Smooth muscle cell (in vitro differentiated cells): Measurements from ENCODE around the gene FAM78A. TPM values are rescaled to one million over a fixed set of nuclear protein-coding genes. Genes with fewer than 3 reads are reported as not detected.

Experiments used
- DNase-seq: peaks from one replicate; lab custom pipeline; 2025; ENCODE audit not compliant: unreplicated experiment; lab: John Stamatoyannopoulos, UW
- H2AFZ ChIP-seq: fragments of 200-600 bp; sonication (generic); 2 replicates; pipeline ENCODE4 v1.6.0; 2016; ENCODE audit warnings: antibody characterized with exemption, low read depth, mild to moderate bottlenecking
- H3F3A ChIP-seq: fragments of 200-600 bp; sonication (generic); 2 replicates; pipeline ENCODE4 v1.6.0; 2017; ENCODE audit warnings: antibody characterized with exemption, low read depth
- H3K27ac ChIP-seq: fragments of 200-600 bp; sonication (generic); 2 replicates; pipeline ENCODE4 v1.5.1; 2016; ENCODE audit warnings: low read depth, mild to moderate bottlenecking
- H3K27me3 ChIP-seq: fragments of 200-600 bp; sonication (generic); 2 replicates; pipeline ENCODE4 v1.6.1; 2016; ENCODE audit warnings: low read depth, mild to moderate bottlenecking
- H3K36me3 ChIP-seq: fragments of 200-600 bp; sonication (generic); 2 replicates; pipeline ENCODE4 v1.5.1; 2016; ENCODE audit warnings: low read depth
- H3K4me1 ChIP-seq: fragments of 200-600 bp; sonication (generic); 2 replicates; pipeline ENCODE4 v1.5.1; 2016; ENCODE audit warnings: low read depth
- H3K4me2 ChIP-seq: fragments of 200-600 bp; sonication (generic); 2 replicates; pipeline ENCODE4 v1.6.0; 2016; ENCODE audit warnings: mild to moderate bottlenecking
- H3K4me3 ChIP-seq: fragments of 200-600 bp; sonication (generic); 2 replicates; pipeline ENCODE4 v1.5.1; 2016; ENCODE audit warnings: mild to moderate bottlenecking
- H3K79me2 ChIP-seq: fragments of 200-600 bp; sonication (generic); 2 replicates; pipeline ENCODE4 v1.6.0; 2016; ENCODE audit warnings: low read depth, mild to moderate bottlenecking
- H3K9ac ChIP-seq: fragments of 200-600 bp; sonication (generic); 2 replicates; pipeline ENCODE4 v1.6.0; 2016; ENCODE audit warnings: low read depth
- H3K9me3 ChIP-seq: fragments of 200-600 bp; sonication (generic); replicated peaks from 2 replicates; pipeline ENCODE4 v1.5.1; 2016; ENCODE audit warnings: low read depth
- H4K20me1 ChIP-seq: fragments of 200-600 bp; sonication (generic); 2 replicates; pipeline ENCODE4 v1.6.0; 2016; ENCODE audit warnings: low read depth
- WGBS: methylation state at CpG from one replicate; pipeline ENCODE4 v1.1.7; 2016; ENCODE audit warnings: low lambda C conversion rate; 5-methylcytosine and 5-hydroxymethylcytosine counted together
- polyA plus RNA-seq: library from polyadenylated mRNA; unstranded; fragments of >200 nt; fragmentation: Nextera tagmentation; extraction: Ambion mirVana; gene quantifications from 2 replicates; pipeline ENCODE4 v1.2.1, GENCODE V29; 2016
- total RNA-seq: library from RNA; depleted of rRNA; stranded (reverse); fragments of >200 nt; gene quantifications from 2 replicates; pipeline ENCODE4 v1.2.3, GENCODE V29; 2014
- TF ChIP-seq, protein P1 (sequence below): fragments of 200-600 bp; sonication (generic); IDR thresholded peaks from 2 replicates; pipeline ENCODE4 v1.5.1; 2017; ENCODE audit warnings: borderline replicate concordance, mild to moderate bottlenecking, antibody characterized with exemption; ENCODE audit not compliant: insufficient read depth, poor library complexity, severe bottlenecking

Gene FAM78A
- total and polyA plus RNA-seq, 2 experiments from 2014 or later, result 3.6 to 4.2 TPM

GRCh38 chr9:131303381-131304321 is 27.3 kb upstream of the FAM78A start:
- Histone ChIP-seq H3K9me3 (no peaks in the 10 kb centered on the region), H3F3A (no peaks in the 10 kb centered on the region), H3K4me1 (no peaks in the 10 kb centered on the region), H3K9ac (no peak overlapping the region), H4K20me1 (no peaks in the 10 kb centered on the region), H2AFZ (no peak overlapping the region), H3K27me3 (no peaks in the 10 kb centered on the region), H3K36me3 (no peaks in the 10 kb centered on the region), H3K27ac (no peak overlapping the region), H3K4me3 (no peak overlapping the region), H3K4me2 (no peak overlapping the region), H3K79me2 (no peaks in the 10 kb centered on the region)
- TF ChIP-seq, protein P1, sequence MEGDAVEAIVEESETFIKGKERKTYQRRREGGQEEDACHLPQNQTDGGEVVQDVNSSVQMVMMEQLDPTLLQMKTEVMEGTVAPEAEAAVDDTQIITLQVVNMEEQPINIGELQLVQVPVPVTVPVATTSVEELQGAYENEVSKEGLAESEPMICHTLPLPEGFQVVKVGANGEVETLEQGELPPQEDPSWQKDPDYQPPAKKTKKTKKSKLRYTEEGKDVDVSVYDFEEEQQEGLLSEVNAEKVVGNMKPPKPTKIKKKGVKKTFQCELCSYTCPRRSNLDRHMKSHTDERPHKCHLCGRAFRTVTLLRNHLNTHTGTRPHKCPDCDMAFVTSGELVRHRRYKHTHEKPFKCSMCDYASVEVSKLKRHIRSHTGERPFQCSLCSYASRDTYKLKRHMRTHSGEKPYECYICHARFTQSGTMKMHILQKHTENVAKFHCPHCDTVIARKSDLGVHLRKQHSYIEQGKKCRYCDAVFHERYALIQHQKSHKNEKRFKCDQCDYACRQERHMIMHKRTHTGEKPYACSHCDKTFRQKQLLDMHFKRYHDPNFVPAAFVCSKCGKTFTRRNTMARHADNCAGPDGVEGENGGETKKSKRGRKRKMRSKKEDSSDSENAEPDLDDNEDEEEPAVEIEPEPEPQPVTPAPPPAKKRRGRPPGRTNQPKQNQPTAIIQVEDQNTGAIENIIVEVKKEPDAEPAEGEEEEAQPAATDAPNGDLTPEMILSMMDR, result no peak
- DNase-seq, result no peak
- 87% methylated on average over 11 of the region's 11 CpGs for WGBS

- H3K27ac ChIP-seq, result no peak overlapping the region
- H3K79me2 ChIP-seq, result no peaks in the 10 kb centered on the region
- no peak overlapping the region for H3K4me2 ChIP-seq
- TF ChIP-seq, protein P1, result no peak
- H3K9me3 ChIP-seq, result no peaks in the 10 kb centered on the region
- H3K27me3 ChIP-seq, result no peaks in the 10 kb centered on the region
- no peaks in the 10 kb centered on the region for H3K36me3 ChIP-seq
- H3K4me3 ChIP-seq, result no peak overlapping the region
- 91% methylated on average over 16 of the region's 16 CpGs for WGBS
- no peak for DNase-seq
- H4K20me1 ChIP-seq, result no peaks in the 10 kb centered on the region
- H2AFZ ChIP-seq, result no peak overlapping the region
- H3F3A ChIP-seq, result no peaks in the 10 kb centered on the region
- no peaks in the 10 kb centered on the region for H3K4me1 ChIP-seq
- H3K9ac ChIP-seq, result no peak overlapping the region
Measured at GRCh38 chr9:131302244-131303075, 26.1 kb upstream of the FAM78A start.

DNA sequence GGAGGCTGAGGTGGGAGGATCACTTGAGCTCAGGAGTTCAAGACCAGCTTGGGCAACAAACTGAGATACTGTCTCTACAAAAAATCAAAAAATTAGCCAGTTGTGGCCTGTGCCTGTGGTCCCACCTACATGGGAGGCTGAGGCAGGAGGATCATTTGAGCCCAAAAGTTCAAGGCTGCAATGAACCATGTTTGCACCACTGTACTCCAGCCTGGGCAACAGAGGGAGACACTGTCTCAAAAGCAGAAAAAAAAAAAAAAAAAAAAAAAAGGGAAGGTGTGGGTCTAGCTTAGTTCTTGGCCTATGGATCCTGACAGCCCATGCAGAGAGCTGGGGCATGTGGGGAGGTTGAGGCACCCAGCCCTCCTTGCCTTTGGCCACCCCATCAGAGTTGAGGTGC is 24.1 kb upstream of the FAM78A start:
- no peaks in the 10 kb centered on the region for H3K9me3 ChIP-seq
- H3K4me1 ChIP-seq, result no peaks in the 10 kb centered on the region
- no peak overlapping the region for H3K27ac ChIP-seq
- TF ChIP-seq, protein P1, result no peak
- H3K79me2 ChIP-seq, result no peaks in the 10 kb centered on the region
- no peak overlapping the region for H2AFZ ChIP-seq
- no peak overlapping the region for H3K4me2 ChIP-seq
- no peaks in the 10 kb centered on the region for H4K20me1 ChIP-seq
- peaks cover 8% of the 10 kb centered on the region for H3F3A ChIP-seq
- DNase-seq, result no peak
- H3K27me3 ChIP-seq, result no peaks in the 10 kb centered on the region
- no peak overlapping the region for H3K4me3 ChIP-seq
- no peaks in the 10 kb centered on the region for H3K36me3 ChIP-seq
- H3K9ac ChIP-seq, result no peak overlapping the region
